Measurements from ENCODE around the gene FBRSL1.

FBRSL1 gene

DNA sequence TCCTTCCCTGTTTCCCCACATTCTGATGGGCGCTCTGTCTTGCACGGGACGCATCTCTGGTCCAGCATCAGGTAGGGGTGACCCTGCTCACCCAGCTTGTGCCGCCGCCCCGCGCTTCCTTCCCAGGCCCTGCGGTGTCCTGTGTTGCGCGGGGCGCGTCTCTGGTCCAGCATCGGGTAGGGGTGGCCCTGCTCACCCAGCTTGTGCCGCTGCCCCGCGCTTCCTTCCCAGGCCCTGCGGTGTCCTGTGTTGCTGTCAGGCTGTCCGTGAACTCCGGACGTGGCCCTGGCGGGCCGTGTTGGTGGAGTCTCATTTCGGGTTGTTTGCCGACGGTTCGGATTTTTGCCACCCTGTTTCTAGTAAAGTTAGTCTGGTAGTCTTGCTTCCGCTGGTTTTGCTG is 6.8 kb downstream of the FBRSL1 start:
- H3K4me3 ChIP-seq (ENCODE audit: low read length): no peak overlapping the region
- TF ChIP-seq ZNF274 (IDR thresholded peaks at IDR 0.05; ENCODE audit: low read depth, low read length): no peak

DNA sequence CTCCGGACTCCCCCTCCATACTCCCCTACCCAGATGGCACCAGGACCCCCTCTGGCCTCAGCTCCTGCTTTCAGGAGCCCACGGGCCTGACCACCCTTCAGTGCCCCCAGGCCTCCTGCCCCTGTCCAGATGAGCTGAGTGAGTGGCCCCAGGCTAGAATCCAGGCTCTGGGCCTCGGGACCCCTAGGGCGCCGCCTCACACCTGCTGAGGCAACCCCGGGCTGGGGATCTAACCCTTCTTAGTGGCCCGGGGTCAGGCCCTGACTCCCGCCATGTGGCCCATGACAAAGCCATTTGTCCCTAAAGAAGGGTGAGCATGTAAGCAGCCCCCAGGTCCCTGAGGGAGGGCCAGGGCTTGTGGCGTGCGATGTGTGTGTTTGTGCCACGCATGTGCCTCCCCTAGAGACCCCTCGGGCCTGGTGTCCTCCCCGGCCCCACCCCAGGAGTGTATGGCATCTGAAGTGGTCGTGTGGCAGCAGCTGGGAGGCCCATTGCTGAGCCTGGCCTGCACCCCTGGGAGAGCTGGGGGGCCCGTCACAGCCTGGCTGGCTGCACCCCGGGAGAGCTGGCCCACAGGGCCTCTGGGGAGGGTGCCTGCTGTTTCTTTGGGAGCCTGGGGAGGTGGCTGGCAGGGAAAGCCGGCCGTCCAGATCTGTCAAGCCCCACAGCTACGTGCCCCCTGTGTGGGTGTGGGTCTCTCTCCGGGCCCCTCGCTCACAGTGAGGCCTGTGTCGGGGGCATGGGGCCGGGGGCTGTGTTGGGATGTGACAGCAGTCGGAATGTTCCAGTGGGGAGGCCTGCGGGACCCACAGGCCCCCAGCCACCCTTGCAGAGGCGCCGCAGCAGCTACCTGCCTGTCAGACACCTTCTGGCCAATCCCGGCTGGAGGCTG is 7.8 kb downstream of the FBRSL1 start:
- TF ChIP-seq ZNF274 (IDR thresholded peaks at IDR 0.05; ENCODE audit: low read depth, low read length): no peak
- H3K4me3 ChIP-seq (ENCODE audit: low read length): no peak overlapping the region

DNA sequence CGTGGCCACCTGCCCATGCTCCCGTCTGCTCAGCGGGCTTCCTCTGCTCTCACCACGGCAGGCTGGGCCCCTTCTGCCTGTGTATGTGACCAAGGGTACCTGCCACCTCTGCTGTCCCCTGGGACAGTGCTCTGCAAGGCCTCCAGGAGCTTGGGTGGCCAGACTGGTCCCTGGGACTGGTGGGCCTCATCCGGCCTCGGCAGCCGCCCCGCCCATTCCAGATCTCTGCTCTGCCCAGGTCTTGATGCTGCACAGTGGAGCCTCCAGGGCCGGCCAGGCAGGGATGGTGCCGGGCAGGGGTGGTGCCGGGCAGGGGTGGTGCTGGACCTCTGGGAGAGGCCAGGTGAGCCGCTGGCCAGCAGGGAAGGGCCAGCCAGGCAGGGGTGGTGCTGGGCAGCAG is 9.0 kb downstream of the FBRSL1 start:
- H3K4me3 ChIP-seq (ENCODE audit: low read length): no peak overlapping the region
- TF ChIP-seq ZNF274 (IDR thresholded peaks at IDR 0.05; ENCODE audit: low read depth, low read length): no peak

DNA sequence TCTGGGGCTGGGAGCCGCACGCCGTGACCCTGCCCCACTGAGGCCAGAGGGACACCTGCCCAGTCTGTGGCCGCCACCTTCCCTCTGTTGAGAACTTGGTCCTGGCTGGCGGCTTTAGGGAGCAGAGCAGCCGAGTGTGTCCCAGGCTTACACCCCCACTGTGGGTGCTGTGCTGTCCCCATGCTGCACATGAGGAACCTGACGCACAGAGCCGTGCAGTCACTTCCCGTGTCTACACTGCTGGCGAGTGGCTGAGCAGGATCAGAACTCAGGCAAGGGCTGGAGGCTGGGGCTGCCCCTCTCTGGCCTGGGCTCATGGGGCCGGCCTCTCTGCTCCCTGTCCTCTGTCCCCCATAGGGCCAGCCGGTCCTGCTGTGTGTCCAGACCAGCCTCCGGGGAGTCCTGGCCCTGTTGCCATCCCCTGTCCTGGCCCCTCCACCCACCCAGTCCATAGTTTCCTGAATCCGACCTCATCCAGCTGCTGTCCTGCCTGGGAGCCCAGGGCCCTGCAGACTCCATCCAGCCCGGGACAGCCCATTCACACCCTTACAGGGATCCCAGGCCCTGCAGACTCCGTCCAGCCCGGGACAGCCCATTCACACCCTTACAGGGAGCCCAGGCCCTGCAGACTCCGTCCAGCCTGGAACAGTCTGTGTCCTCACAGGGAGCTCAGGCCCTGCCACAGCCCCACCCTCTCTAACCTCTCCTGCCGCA is 10.3 kb downstream of the FBRSL1 start:
- H3K4me3 ChIP-seq (ENCODE audit: low read length): no peak overlapping the region
- no peak for TF ChIP-seq ZNF274 (IDR thresholded peaks at IDR 0.05; ENCODE audit: low read depth, low read length)

DNA sequence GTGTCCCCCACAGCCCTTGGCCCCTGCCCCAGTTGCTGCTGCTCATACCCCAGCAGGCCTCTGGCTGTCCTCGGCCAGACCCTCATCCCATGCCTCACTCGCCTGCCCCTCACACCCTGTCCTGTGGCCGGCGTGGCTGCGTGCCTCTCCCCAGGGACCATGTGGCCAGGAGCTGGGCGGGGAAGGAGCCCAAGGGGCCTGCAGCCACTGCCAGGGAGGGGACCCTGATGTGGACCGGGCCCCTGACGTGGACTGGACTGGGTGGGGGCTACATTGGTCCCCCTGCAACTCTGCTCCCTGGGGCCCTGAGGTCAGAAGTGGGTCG is 10.9 kb downstream of the FBRSL1 start:
- no peak overlapping the region for H3K4me3 ChIP-seq (ENCODE audit: low read length)
- no peak for TF ChIP-seq ZNF274 (IDR thresholded peaks at IDR 0.05; ENCODE audit: low read depth, low read length)

DNA sequence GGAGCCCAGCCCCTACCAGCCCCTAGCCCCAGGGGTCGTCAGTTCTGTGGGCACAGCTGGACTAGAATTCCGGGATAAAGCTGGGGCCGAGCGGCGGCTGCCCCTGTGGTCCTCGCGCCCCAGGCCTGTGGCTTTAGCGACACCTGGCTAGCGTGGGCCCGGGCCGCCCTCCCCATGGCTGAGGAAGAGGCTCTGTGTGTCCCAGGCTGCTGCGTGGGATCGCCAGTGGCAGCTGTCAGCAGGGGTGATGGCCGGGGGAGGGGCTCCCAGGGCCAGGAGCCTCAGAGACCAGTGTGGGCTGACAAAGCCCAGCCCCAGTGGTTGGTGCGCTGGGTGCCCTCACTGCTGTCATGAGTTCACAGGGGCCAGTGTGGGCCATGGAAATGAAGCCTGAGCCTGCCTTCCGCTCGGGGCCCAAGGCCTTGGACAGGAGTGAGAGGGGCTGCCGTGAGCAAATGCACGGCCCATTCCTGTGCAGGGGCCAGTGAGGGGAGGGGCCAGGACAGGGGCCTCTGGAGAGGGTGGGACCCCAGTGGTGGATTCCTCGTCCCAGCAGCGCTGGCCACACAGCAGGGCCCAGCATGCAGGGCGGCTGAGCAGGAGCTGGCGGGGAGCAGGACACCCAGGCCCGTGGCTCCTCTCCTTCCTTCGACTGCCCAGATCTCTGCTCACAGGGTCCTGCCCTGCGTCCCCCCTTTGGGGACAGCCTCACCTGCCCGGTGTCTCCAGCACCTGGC is 11.4 kb downstream of the FBRSL1 start:
- TF ChIP-seq ZNF274 (IDR thresholded peaks at IDR 0.05; ENCODE audit: low read depth, low read length): no peak
- no peak overlapping the region for H3K4me3 ChIP-seq (ENCODE audit: low read length)

DNA sequence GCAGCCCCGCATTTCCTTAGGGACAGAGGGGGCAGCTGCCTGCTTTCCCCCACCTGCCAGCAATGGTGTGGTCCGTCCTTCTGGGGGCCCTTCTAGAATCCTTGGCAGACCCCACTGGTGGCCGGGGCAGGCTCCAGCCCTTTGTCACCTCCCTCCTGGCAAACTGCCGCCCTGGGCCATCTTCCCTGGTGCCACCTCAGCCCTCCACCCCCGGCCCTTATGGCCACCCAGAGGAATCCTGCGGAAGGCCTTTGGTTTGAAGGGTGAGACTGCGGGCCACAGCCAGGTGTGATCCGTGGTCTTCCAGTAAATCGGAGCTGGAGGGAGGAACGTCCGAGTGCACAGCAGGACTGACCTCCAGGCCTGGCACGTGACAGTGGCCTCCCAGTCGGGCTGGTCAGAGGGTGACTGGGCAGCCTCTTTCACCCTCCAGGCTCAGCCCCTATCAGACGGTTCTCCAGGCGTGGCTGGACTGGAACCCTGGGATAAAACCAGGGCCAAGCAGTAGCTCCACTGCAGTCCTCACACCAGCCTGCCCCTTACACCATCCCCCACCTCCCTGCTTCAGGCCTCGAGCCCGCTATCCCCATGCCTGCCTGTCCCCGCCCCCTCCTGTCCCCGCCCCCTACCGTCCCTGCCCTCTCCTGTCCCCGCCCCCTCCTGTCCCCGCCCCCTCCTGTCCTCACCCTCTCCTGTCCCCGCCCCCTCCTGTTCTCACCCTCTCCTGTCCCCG is 12.4 kb downstream of the FBRSL1 start:
- TF ChIP-seq ZNF274 (IDR thresholded peaks at IDR 0.05; ENCODE audit: low read depth, low read length): no peak
- H3K4me3 ChIP-seq (ENCODE audit: low read length): no peak overlapping the region

DNA sequence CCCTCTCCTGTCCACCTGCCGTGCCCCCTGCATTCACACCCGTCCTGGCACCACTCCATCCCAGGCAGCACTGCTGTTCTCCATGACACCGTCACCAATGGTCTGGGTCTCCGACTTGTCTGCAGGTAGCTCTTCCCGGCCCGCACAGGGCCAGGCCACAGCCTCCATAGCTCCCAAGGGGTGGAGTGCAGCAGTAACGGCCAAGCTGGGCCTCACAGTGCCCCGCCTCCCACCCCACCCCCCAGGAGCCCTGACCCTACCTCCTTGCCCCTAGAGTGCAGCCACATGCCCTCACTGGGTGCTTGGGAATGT is 12.9 kb downstream of the FBRSL1 start:
- no peak for TF ChIP-seq ZNF274 (IDR thresholded peaks at IDR 0.05; ENCODE audit: low read depth, low read length)

DNA sequence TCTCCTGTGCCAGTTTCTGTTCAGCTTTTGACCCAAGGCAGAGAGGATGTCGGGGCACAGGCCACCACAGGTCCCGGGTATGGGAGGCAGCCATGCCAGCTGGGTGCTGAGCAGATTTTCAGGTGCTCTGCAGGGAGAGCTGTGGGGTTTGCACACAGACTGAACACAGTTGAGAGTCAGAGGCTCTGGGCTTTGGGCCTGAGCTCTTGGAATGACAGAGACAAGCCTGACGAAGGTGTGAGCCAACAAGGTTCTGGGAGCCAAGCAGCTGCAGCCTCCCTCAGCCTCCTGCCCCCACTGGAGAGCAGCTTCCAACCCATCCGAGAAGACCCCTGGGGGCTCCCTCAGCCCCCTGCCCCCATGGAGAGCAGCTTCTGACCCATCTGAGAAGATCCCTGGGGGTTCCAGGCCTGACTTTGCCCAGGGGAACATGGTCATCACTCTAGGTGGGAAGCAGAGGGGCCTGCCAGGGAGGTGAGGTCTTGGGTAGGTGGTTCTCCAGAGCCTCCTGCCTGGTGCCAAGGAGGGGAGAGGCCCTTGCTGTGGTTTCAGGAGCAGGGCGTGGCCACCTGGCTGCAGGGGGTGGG is 13.8 kb downstream of the FBRSL1 start:
- no peak for TF ChIP-seq ZNF274 (IDR thresholded peaks at IDR 0.05; ENCODE audit: low read depth, low read length)
- H3K4me3 ChIP-seq (ENCODE audit: low read length): no peak overlapping the region

More for the DNA sequence above, 12.9 kb downstream of the FBRSL1 start:
- no peak overlapping the region for H3K4me3 ChIP-seq (ENCODE audit: low read length)

DNA sequence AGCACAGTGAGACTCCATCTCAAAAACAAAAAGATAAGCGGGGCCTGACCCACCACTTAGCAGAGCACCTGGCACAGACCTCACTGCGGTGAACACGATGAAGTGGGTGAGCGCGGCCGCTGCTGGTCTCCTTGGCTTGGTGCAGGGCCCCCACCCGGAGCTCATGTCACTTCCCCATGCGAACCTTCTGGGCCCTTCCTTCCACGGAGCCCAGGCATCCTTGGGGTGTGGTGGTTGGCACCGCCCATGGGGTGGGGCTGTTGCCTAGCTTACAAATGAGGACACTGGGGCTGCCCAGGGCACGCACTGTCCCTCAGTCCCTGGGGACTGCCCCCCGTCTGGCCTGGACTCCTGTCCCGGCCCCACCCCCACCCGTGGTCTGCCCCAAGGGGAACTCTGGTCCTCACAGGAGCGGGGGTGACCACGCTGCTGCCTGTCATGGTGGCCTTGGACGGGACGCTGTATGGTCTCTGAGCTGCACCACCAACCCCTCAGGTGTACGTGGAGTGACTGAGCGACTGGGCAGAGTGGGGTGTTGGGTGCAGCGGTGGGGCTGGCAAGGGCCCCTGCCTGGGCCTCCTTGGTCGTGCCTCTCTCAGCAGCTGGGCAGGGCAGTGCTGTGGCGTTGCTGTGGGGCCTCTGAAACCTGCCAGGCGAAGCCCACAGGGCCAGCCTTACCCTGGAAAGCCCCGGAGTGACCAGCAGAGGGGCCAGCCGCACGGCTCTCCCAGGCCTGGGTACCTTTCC is 15.3 kb downstream of the FBRSL1 start:
- no peak overlapping the region for H3K4me3 ChIP-seq (ENCODE audit: low read length)
- TF ChIP-seq ZNF274 (IDR thresholded peaks at IDR 0.05; ENCODE audit: low read depth, low read length): no peak

DNA sequence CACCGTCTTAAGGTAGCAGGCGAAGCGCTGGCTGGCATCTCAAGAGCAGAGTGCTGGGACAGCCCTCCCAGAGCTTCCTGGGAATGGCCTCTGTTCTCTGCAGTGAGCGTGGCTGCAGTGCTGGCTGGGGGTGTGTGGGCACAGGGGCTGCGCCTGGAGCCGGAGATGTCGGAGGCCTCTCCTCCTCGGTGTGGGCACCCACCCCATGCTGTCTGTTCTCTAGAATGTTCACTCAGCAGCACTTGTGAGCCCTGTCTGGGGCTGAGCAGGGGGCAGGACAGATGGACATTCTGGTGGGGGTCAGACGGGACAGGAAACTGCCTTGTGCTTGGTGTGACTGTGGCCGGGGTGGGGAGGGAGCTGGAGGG is 15.9 kb downstream of the FBRSL1 start:
- H3K4me3 ChIP-seq (ENCODE audit: low read length): no peak overlapping the region
- no peak for TF ChIP-seq ZNF274 (IDR thresholded peaks at IDR 0.05; ENCODE audit: low read depth, low read length)

DNA sequence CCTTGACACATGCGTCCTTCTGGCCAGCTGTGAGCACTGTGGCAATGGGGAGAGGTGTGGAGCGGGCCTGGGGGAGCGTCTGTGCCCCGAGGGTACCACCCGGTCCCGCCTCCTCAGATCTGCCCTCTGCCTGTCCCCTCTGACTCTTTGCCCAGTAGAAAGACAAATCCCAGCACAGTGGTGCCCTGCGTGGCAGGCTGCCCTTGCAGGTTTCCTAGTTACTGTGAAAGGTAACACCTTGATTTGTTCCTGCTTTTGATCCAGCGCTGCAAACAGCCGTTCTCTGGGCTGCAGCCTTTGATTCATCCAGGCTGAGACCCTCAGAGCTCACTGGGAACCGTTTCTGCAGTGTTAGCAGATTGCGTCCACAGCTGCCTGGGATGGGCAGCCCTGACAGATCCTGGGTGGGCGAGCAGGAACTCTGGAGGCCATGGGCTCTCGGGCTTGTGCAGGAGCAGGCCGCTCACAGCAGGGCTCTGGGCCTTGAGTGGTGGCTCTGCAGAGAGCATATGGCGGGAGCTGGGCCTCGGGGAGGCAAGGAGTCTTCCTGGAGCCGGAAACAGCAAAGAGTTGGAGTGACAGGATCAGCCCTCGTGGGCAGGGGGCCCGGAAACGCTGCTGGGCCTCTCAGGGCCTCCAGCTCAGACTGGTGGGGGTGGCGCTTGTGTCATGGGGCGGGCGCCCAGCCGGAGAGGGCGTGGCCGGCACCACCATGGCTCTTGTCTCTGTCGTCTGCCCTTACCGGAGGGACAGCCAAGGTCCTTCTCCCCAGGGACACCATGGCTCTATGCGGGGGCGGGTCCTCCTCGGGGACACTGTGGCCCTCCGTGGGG is 16.6 kb downstream of the FBRSL1 start:
- H3K4me3 ChIP-seq (ENCODE audit: low read length): no peak overlapping the region
- TF ChIP-seq ZNF274 (IDR thresholded peaks at IDR 0.05; ENCODE audit: low read depth, low read length): no peak
